Upper lobe of right lung (tissue), 1 donor: ENCODE data around the gene ARMC9. TPM values are rescaled to one million over a fixed set of nuclear protein-coding genes. Genes with fewer than 3 reads are reported as not detected.

Experiments used
- ATAC-seq: fragments of 200-7000 bp; cut with Tn5 transposase; one replicate; pipeline ENCODE4 v1.9.1; 2020; ENCODE audit warnings: mild to moderate bottlenecking, moderate library complexity
- DNase-seq: peaks from one replicate; pipeline ENCODE4 v3.0.0-alpha.2; 2020
- H3K27ac ChIP-seq: fragments of 200-600 bp; one replicate; pipeline ENCODE4 v1.8.0; 2022
- H3K27me3 ChIP-seq: fragments of 200-600 bp; one replicate; pipeline ENCODE4 v1.8.0; 2022; ENCODE audit warnings: mild to moderate bottlenecking
- H3K36me3 ChIP-seq: fragments of 200-600 bp; one replicate; pipeline ENCODE4 v1.8.0; 2022
- H3K4me1 ChIP-seq: fragments of 200-600 bp; one replicate; pipeline ENCODE4 v1.8.0; 2022
- H3K4me3 ChIP-seq: fragments of 200-600 bp; one replicate; pipeline ENCODE4 v1.8.0; 2022; ENCODE audit warnings: mild to moderate bottlenecking
- H3K9me3 ChIP-seq: fragments of 200-600 bp; one replicate; pipeline ENCODE4 v1.8.0; 2022
- CTCF ChIP-seq: fragments of 200-600 bp; IDR thresholded peaks from one replicate; pipeline ENCODE4 v1.8.0; 2022; ENCODE audit warnings: antibody characterized with exemption
- intact Hi-C: fragments of 100-400 bp; cut with DNase I; formaldehyde crosslinking; loops from one replicate; pipeline ENCODE4 v1.11.0; 2022
- microRNA-seq: library from miRNA; unstranded; fragments of <30 nt; microRNA quantifications from one replicate; pipeline ENCODE4 v1.2.0, GENCODE V29; 2020; ENCODE audit warnings: borderline microRNAs expressed
- total RNA-seq: library from RNA; stranded (reverse); fragmentation: NEBNext Ultra II Directional; extraction: Animal tissue kit (Norgen Biotek cat#: 25700); gene quantifications from one replicate; pipeline ENCODE4 v1.2.1, GENCODE V29; 2021
- donor health status: DM: no; HTN: yes; CAD: no; lungs with severe emphysema.

ARMC9 gene
- total RNA-seq, 1 donor from 2014 or later = 37.1 TPM

GRCh38 chr2:231418820-231419640 lies 220.6 kb downstream of the ARMC9 start:
- intact Hi-C loops = no loop called here
- no peaks in the 10 kb centered on the region for H3K4me1 ChIP-seq
- no peak overlapping the region for H3K4me3 ChIP-seq
- no peaks in the 10 kb centered on the region for H3K27me3 ChIP-seq
- H3K9me3 ChIP-seq = no peaks in the 10 kb centered on the region
- no peak overlapping the region for H3K27ac ChIP-seq
- DNase-seq (no peak), ATAC-seq (no peak)
- no peaks in the 10 kb centered on the region for H3K36me3 ChIP-seq
- no peak for TF ChIP-seq CTCF

- intact Hi-C loops = no loop called here
- H3K4me3 ChIP-seq = no peak overlapping the region
- H3K36me3 ChIP-seq = no peaks in the 10 kb centered on the region
- no peak overlapping the region for H3K27ac ChIP-seq
- no peak for DNase-seq
- no peak for TF ChIP-seq CTCF
- H3K9me3 ChIP-seq = no peaks in the 10 kb centered on the region
- H3K4me1 ChIP-seq = no peaks in the 10 kb centered on the region
- ATAC-seq = no peak
- no peaks in the 10 kb centered on the region for H3K27me3 ChIP-seq
These were observed 222.7 kb downstream of the ARMC9 start for GRCh38 chr2:231421051-231421580.

- H3K27me3 ChIP-seq = no peaks in the 10 kb centered on the region
- DNase-seq = no peak
- intact Hi-C loops = no loop called here
- H3K9me3 ChIP-seq = no peaks in the 10 kb centered on the region
- H3K36me3 ChIP-seq = no peaks in the 10 kb centered on the region
- H3K4me3 ChIP-seq = no peak overlapping the region
- no peak for ATAC-seq
- no peak for TF ChIP-seq CTCF
- H3K4me1 ChIP-seq = no peaks in the 10 kb centered on the region
- H3K27ac ChIP-seq = no peak overlapping the region
These were observed 223.6 kb downstream of the ARMC9 start for GRCh38 chr2:231422056-231422455.

- intact Hi-C loops = no loop called here
- DNase-seq (no peak), ATAC-seq (no peak)
- Histone ChIP-seq H3K9me3 (no peaks in the 10 kb centered on the region), H3K4me3 (no peak overlapping the region), H3K36me3 (no peaks in the 10 kb centered on the region), H3K4me1 (no peaks in the 10 kb centered on the region), H3K27ac (no peak overlapping the region), H3K27me3 (no peaks in the 10 kb centered on the region)
- no peak for TF ChIP-seq CTCF
These were observed 224.7 kb downstream of the ARMC9 start for GRCh38 chr2:231423176-231423575.

Small RNA genes within 50 kb of the gene (microRNA-seq; reads per million reads assigned to microRNA genes)
- gene MIR4777 = not detected

Other genes starting within 250 kb of the ARMC9 start
- gene SPATA3, start 202.5 kb upstream of the ARMC9 start, total RNA-seq = not detected
- 1.5 TPM for gene C2orf72, start 161.1 kb upstream of the ARMC9 start, total RNA-seq
- gene PSMD1, start 141.8 kb upstream of the ARMC9 start, total RNA-seq = 59.0 TPM
- 2.6 TPM for gene HTR2B, start 73.6 kb upstream of the ARMC9 start, total RNA-seq
- 53.5 TPM for gene B3GNT7, start 197.1 kb downstream of the ARMC9 start, total RNA-seq